ENCODE data around the gene P2RY2. TPM values are rescaled to one million over a fixed set of nuclear protein-coding genes. Genes with fewer than 3 reads are reported as not detected.

The P2RY2 gene
- total and polyA plus RNA-seq, 8 donors: 0.81 to 13.3 (median 1.3) TPM; not detected in 3

GRCh38 chr11:73171436-73172161, 46.5 kb upstream of the P2RY2 start:
- Histone ChIP-seq H3K27me3 (no peaks in the 10 kb centered on the region), H3K36me3 (no peaks in the 10 kb centered on the region), H3K4me1 (peaks cover 0 to 27% (median 7%) of the 10 kb centered on the region in 4 donors), H3K4me3 (no peak overlapping the region), H3K9me3 (no peaks in the 10 kb centered on the region), H3K27ac (no peak overlapping the region)
- TF ChIP-seq POLR2A (IDR thresholded peaks at IDR 0.05) (no peak), POLR2AphosphoS5 (IDR thresholded peaks at IDR 0.05) (no peak), EP300 (IDR thresholded peaks at IDR 0.05) (no peak), CTCF (IDR thresholded peaks at IDR 0.05) (no peak)
- 72 to 81% (median 78%) methylated on average over 8 of the region's 8 CpGs for WGBS, 5 donors
- DNase-seq: no peak
- intact Hi-C loops (cut with DNase I; ENCODE audit: low total_unique reads): loop anchor here (5.0 kb wide), 1 partner anchor 244 kb away; no protein-coding TSS in a partner anchor

GRCh38 chr11:73172992-73173656, 45.0 kb upstream of the P2RY2 start:
- Histone ChIP-seq H3K4me1 (peaks cover 5 to 43% (median 19%) of the 10 kb centered on the region in 4 donors), H3K27me3 (no peaks in the 10 kb centered on the region), H3K36me3 (no peaks in the 10 kb centered on the region), H3K9me3 (no peaks in the 10 kb centered on the region), H3K27ac (peak overlapping the region in 2 of 5 donors; percentile 8 to 9), H3K4me3 (no peak overlapping the region)
- WGBS, 5 donors: 84 to 89% (median 86%) methylated on average over 4 of the region's 4 CpGs
- TF ChIP-seq POLR2AphosphoS5 (IDR thresholded peaks at IDR 0.05): no peak
- no peak for TF ChIP-seq EP300 (IDR thresholded peaks at IDR 0.05)
- TF ChIP-seq POLR2A (IDR thresholded peaks at IDR 0.05): no peak
- TF ChIP-seq CTCF (IDR thresholded peaks at IDR 0.05): no peak
- intact Hi-C loops (cut with DNase I; ENCODE audit: low total_unique reads): loop anchor here (5.0 kb wide), 1 partner anchor 246 kb away; no protein-coding TSS in a partner anchor
- no peak for DNase-seq

- Histone ChIP-seq H3K4me3 (no peak overlapping the region), H3K27ac (peak overlapping the region in 2 of 5 donors; percentile 8 to 9), H3K4me1 (peaks cover 5 to 46% (median 20%) of the 10 kb centered on the region in 4 donors), H3K9me3 (no peaks in the 10 kb centered on the region), H3K36me3 (no peaks in the 10 kb centered on the region), H3K27me3 (no peaks in the 10 kb centered on the region)
- DNase-seq: peak in 1 of 2 donors; percentile 56
- TF ChIP-seq POLR2AphosphoS5 (IDR thresholded peaks at IDR 0.05) (peak in 1 of 3 donors; percentile 13), POLR2A (IDR thresholded peaks at IDR 0.05) (no peak), CTCF (IDR thresholded peaks at IDR 0.05) (no peak), EP300 (IDR thresholded peaks at IDR 0.05) (no peak)
- 53 to 75% (median 62%) methylated on average over 8 to 11 of the region's 11 CpGs for WGBS, 5 donors
- intact Hi-C loops (cut with DNase I; ENCODE audit: low total_unique reads): loop anchor here (5.0 kb wide), 1 partner anchor 247 kb away; no protein-coding TSS in a partner anchor
Observed at GRCh38 chr11:73173755-73174494, 44.2 kb upstream of the P2RY2 start.

GRCh38 chr11:73174495-73174791, 43.6 kb upstream of the P2RY2 start:
- Histone ChIP-seq H3K9me3 (no peaks in the 10 kb centered on the region), H3K27me3 (no peaks in the 10 kb centered on the region), H3K36me3 (no peaks in the 10 kb centered on the region), H3K4me1 (peaks cover 5 to 46% (median 20%) of the 10 kb centered on the region in 4 donors), H3K4me3 (no peak overlapping the region), H3K27ac (peak overlapping the region in 1 of 5 donors; percentile 9)
- WGBS, 5 donors: 91 to 94% (median 94%) methylated on average over 3 of the region's 3 CpGs
- TF ChIP-seq EP300 (IDR thresholded peaks at IDR 0.05): no peak
- no peak for TF ChIP-seq CTCF (IDR thresholded peaks at IDR 0.05)
- TF ChIP-seq POLR2AphosphoS5 (IDR thresholded peaks at IDR 0.05): no peak
- no peak for TF ChIP-seq POLR2A (IDR thresholded peaks at IDR 0.05)
- intact Hi-C loops (cut with DNase I; ENCODE audit: low total_unique reads): loop anchor here (5.0 kb wide), 1 partner anchor 247 kb away; no protein-coding TSS in a partner anchor
- no peak for DNase-seq
